Measurements from ENCODE around the gene THUMPD3. TPM values are rescaled to one million over a fixed set of nuclear protein-coding genes. Genes with fewer than 3 reads are reported as not detected.

Gene THUMPD3
- total RNA-seq, 4 donors from 2014 or later, result 22.2 to 39.8 (median 25.2) TPM

- intact Hi-C loops (cut with DNase I; ENCODE audit: low total_unique reads), result no loop called here
Observed at GRCh38 chr3:9420850-9421549, 58.1 kb downstream of the THUMPD3 start.

GRCh38 chr3:9422712-9423424 is 60.0 kb downstream of the THUMPD3 start:
- peaks cover 49 to 54% of the 10 kb centered on the region in 2 donors for H3K4me1 ChIP-seq
- peak; percentile 82 to 85 for DNase-seq

More at GRCh38 chr3:9420850-9421549, 58.1 kb downstream of the THUMPD3 start:
- in situ Hi-C loops (cut with MboI; ENCODE audit: low sequenced_read_pairs in 4 of 4), result no loop called here
- Histone ChIP-seq H3K36me3 (no peaks in the 10 kb centered on the region), H3K27me3 (no peaks in the 10 kb centered on the region), H3K27ac (peak overlapping the region; percentile 82 to 86 (median 84)), H3K9me3 (no peaks in the 10 kb centered on the region), H3K4me1 (peaks cover 59 to 63% of the 10 kb centered on the region in 2 donors), H3K4me3 (no peak overlapping the region)
- ATAC-seq, result no peak
- DNase-seq, result no peak
- TF ChIP-seq POLR2A (IDR thresholded peaks at IDR 0.05) (no peak), CTCF (IDR thresholded peaks at IDR 0.05 in 4 of 5, conservative IDR thresholded peaks at IDR 0.05 in 1 of 5) (no peak)

GRCh38 chr3:9428411-9428810 is 65.6 kb downstream of the THUMPD3 start:
- no peaks in the 10 kb centered on the region for H3K9me3 ChIP-seq
- H3K27ac ChIP-seq, result no peak overlapping the region
- peaks cover 12 to 16% of the 10 kb centered on the region in 2 donors for H3K4me1 ChIP-seq
- ATAC-seq (no peak), DNase-seq (no peak)
- no peaks in the 10 kb centered on the region for H3K27me3 ChIP-seq
- H3K4me3 ChIP-seq, result no peak overlapping the region
- intact Hi-C loops (cut with DNase I; ENCODE audit: low total_unique reads) (loop anchor here (5.0 kb wide), 1 partner anchor 44 kb away; no protein-coding TSS in a partner anchor), in situ Hi-C loops (cut with MboI; ENCODE audit: low sequenced_read_pairs in 4 of 4) (loop anchor here in 1 of 4 donors (5.0 kb wide), 1 partner anchor 66 kb away; the partner anchor contains the start of gene THUMPD3)
- peaks cover 4 to 72% of the 10 kb centered on the region in 2 donors for H3K36me3 ChIP-seq
- TF ChIP-seq CTCF (IDR thresholded peaks at IDR 0.05 in 4 of 5, conservative IDR thresholded peaks at IDR 0.05 in 1 of 5) (no peak), POLR2A (IDR thresholded peaks at IDR 0.05) (no peak)

More at GRCh38 chr3:9422712-9423424, 60.0 kb downstream of the THUMPD3 start:
- no peaks in the 10 kb centered on the region for H3K9me3 ChIP-seq
- peak overlapping the region; percentile 82 to 86 (median 84) for H3K27ac ChIP-seq
- H3K36me3 ChIP-seq, result peaks cover 0 to 17% of the 10 kb centered on the region in 2 donors
- in situ Hi-C loops (cut with MboI; ENCODE audit: low sequenced_read_pairs in 4 of 4), result no loop called here
- peak; percentile 98 to 99 for ATAC-seq
- H3K4me3 ChIP-seq, result peak overlapping the region in 1 of 4 donors; percentile 6
- TF ChIP-seq POLR2A (IDR thresholded peaks at IDR 0.05), result no peak
- TF ChIP-seq CTCF (IDR thresholded peaks at IDR 0.05 in 4 of 5, conservative IDR thresholded peaks at IDR 0.05 in 1 of 5), result peak; percentile 31 to 72 (median 53)
- intact Hi-C loops (cut with DNase I; ENCODE audit: low total_unique reads), result loop anchor here (1.0 to 2.0 kb wide), 3 partner anchors 27 to 70 kb away; partner anchors contain the start of gene THUMPD3
- H3K27me3 ChIP-seq, result no peaks in the 10 kb centered on the region

GRCh38 chr3:9430733-9431132 is 67.9 kb downstream of the THUMPD3 start:
- in situ Hi-C loops (cut with MboI; ENCODE audit: low sequenced_read_pairs in 4 of 4) (loop anchor here in 2 of 4 donors (10.0 kb wide), 2 partner anchors 46 to 76 kb away; no protein-coding TSS in a partner anchor), intact Hi-C loops (cut with DNase I; ENCODE audit: low total_unique reads) (no loop called here)
- Histone ChIP-seq H3K9me3 (no peaks in the 10 kb centered on the region), H3K36me3 (peaks cover 10 to 95% of the 10 kb centered on the region in 2 donors), H3K27me3 (no peaks in the 10 kb centered on the region), H3K4me1 (peaks cover 0 to 2% of the 10 kb centered on the region in 2 donors), H3K27ac (no peak overlapping the region), H3K4me3 (no peak overlapping the region)
- ATAC-seq (no peak), DNase-seq (no peak)
- TF ChIP-seq POLR2A (IDR thresholded peaks at IDR 0.05) (no peak), CTCF (IDR thresholded peaks at IDR 0.05 in 4 of 5, conservative IDR thresholded peaks at IDR 0.05 in 1 of 5) (no peak)
